Stimulated activated CD4-positive, alpha-beta T cell treated with anti-CD3 and anti-CD28 coated beads, TNF-alpha, amount 100 ng/mL, for 1 hour (primary cell): ENCODE results near the gene ACHE.

Experiments
- DNase-seq, 3 donors: peaks; one replicate each; pipeline ENCODE4 v3.0.0-alpha.2; 2020; ENCODE audit warnings: low read depth in 3 of 3, low spot score in 1 of 3

The ACHE gene

GRCh38 chr7:100886142-100886935 lies 9.3 kb downstream of the ACHE start:
- DNase-seq: no peak

DNA sequence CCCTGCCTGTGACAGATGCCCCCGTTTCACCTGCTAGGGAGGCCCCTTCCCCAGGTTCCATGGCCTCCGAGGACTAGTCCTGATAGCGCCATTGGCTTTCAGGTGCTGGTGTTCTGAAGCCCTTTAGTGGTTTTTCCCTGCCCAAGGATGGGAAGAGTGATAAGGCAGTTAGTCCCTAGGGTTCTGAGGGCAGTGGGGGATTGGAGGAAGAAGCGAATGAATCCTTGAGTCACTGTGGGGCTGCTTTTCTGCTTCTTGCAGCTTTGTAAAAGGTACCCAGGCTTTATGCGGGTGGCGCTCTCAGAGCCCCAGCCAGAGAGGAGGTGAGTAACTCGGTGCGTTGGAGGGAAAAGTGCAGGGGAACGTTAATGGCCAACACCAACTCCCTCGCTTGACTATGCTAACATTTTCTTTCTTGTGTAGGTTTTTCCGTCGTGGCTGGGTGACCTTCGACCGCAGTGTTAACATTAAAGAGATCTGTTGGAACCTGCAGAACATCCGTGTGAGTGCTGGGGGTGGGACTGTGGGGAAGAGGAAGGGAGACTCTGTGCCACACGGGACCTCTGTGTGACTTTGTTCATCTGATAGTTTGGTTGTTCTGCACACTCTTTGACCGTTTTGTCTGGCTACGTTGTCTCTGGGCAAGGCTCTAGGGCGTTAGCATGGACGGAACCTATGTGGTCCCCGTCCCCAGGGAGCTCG lies 10.1 kb downstream of the ACHE start:
- no peak for DNase-seq

DNA sequence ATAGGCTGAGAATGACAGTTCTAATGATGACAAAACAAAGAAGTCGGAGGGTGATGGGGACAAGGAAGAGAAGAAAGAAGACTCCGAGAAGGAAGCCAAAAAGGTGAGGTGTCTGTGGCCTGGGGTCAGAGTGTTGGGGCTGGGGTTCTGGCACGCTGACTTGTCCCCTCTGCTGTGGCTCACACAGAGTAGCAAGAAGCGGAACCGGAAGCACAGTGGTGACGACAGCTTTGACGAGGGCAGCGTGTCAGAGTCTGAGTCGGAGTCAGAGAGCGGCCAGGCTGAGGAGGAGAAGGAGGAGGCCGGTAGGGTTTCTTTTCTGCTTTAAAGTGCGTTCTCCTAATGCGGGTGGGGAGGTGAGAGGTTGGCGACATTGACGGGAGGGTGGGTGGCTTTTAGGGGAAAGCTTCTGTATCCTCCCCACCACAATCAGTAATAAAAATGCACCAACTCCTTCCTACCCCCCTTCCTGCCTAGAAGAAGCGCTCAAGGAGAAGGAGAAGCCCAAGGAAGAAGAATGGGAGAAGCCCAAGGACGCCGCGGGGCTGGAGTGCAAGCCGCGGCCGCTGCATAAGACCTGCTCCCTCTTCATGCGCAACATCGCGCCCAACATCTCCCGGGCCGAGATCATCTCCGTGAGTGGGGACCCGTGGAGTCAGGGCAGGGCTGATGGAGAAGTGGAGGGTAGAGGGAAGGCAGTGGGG lies 10.8 kb downstream of the ACHE start:
- DNase-seq: no peak

DNA sequence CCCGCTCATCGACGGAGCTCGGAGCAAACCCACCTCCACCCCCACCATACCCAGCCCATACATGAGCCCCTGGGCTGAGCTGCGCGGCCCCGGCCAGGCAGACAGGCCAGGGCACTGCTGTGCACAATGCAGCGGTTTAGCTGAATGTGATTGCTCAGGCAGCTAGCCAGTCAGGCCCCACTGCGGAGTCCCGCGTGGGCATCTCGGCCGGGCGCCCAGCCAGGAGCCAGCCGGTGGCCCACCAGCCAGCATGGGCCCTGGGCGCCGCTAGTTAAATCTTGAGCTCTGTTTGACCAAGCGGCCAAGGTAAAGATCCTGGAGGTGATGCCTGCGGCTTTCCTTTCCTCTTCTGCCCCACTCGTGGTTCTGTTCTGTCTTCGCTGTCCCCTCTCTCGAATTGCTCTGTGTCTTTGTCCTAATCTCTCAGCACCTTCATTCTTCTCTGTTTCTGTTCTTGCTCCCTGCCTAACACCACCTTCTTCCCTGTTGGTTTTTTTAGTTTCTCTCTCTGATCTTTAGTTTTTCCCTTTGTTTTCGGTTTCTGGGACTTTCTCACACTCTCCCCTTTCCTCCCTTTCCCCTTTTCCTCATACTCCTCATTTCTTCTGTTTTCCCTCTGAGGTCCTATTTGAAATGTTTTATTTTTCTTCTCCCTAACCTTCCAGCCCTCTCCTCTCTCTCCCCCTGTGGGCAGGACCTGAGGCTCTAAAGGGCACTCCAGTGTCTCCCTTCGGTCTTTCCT lies 12.7 kb downstream of the ACHE start:
- DNase-seq: no peak

DNA sequence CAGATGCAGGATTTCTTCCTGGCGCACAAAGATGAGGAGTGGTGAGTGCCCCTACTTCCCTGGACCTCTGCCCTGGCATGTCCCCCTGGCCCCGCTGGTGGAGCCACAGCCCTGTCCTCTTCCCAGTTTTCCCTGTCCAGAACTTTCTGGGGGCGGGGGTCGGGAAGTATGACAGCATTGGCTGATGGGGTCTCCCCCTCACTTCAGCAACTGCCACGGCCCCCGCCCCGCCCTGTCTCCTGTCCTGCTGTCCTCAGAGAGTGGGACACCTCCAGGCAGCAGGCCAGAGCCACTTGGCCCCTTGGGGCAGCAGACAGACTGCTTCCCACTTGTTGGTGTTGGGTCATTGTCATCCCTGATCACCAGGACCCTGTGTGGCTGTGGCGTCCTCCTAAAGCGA lies 13.5 kb downstream of the ACHE start:
- no peak for DNase-seq

DNA sequence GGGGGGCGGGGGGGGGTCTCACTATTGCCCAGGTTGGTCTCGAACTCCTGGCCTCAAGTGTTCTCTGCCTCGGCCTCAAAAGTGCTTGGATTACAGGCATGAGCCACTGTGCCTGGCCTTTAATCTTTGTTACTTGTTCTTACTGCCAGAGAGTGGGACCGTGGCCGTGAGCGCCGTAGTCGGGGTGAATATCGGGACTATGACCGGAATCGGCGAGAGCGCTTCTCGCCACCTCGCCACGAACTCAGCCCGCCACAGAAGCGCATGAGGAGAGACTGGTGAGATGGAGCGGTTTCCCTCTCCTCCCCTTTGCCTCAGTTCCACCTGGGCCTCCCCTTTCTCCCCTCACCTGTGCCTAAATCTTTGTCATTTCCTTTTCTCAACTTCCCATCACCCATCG lies 14.6 kb downstream of the ACHE start:
- no peak for DNase-seq

DNA sequence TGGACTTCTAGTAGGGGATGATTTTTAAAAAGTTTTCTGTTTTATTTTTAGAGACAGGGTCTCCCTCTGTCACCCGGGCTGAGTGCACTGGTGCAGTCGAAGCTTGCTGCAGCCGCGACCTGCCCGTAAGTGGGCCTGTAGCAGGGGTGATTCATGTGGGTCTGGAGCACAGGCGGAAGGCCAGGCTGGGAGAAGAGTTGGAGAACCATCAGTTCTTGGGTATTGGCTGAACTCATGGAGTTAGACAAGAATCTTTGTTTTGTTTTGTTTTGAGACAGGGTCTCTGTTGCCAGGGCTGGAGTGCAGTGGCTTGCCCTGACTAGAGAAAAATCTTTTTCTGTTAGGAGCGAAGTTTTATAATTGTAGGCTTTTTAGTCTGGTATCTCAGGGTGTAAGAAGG lies 15.0 kb downstream of the ACHE start:
- no peak for DNase-seq

DNA sequence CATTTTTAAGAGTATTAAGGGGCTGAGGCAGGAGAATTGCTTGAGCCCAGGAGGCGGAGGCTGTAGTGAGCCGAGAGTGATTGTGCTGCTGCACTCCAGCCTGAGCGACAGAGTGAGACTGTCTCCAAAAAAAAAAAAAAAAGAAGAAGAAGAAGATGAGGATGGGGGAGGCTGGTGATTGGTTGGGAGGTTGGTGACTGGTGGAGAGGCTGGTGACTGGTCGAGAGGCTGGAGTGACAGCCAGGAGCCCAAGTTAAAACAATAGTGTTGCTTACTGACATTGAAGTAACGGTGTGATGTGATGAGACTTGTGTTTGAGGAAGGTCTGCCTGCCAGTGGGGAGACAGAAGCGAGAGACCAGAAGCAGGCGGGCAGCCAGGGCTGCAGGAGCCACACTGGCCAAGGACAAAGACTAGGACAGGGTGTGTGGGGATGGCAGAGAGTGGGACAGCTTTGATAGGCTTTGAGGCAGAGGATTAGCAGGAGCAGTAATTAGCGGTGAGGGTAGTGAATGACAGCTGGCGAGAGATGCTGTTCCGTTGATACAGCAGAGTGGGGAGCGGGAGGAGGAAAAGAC lies 15.9 kb downstream of the ACHE start:
- no peak for DNase-seq

GRCh38 chr7:100878685-100879084 lies 17.0 kb downstream of the ACHE start:
- no peak for DNase-seq

DNA sequence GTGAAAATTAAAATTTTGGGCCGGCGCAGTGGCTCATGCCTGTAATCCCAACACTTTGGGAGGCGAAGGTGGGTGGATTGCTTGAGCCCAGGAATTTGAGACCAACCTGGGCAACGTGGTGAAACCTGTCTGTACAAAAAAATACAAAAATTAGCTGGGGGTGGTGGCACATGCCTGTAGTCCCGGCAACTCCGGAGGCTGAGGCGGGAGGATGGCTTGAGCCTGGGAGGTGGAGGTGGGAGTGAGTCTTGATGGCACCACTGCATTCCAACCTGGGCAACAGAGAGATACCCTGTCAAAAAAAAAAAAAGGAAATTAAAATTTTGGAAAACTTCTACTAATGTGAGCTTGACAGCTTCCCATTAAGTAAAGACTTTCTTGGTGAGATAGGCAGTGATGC lies 17.7 kb downstream of the ACHE start:
- DNase-seq: no peak

DNA sequence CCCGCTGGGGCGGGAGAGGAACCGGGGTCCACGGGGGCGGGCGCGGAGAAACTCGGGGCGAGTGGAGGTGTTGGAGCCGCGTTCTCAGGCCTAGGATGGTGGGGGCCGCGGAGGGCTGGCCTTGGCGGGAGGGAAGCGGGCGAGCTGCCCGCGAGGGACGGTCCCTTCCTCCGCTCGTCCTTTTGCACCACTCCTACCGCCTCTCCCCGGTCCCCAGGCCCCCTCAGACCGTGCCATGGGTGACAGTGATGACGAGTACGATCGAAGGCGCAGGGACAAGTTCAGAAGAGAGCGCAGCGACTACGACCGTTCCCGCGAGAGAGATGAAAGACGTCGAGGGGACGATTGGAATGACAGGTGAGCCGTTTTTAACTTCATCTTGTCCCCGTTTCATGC lies 20.3 kb downstream of the ACHE start:
- DNase-seq: no peak

- peak; percentile 95 to 97 (median 95) for DNase-seq
Observed at GRCh38 chr7:100874577-100875355, 20.9 kb downstream of the ACHE start, which contains the start of gene SRRT. Gene SRRT, plus strand, starts transcription at chr7:100875103. Its CDS starts 488 bp downstream, at chr7:100875591.

- no peak for DNase-seq
Observed at GRCh38 chr7:100874300-100874576, 21.4 kb downstream of the ACHE start.

- DNase-seq: no peak
Observed at GRCh38 chr7:100873599-100874299, 21.9 kb downstream of the ACHE start.

GRCh38 chr7:100867776-100868485 lies 27.8 kb downstream of the ACHE start:
- no peak for DNase-seq

DNA sequence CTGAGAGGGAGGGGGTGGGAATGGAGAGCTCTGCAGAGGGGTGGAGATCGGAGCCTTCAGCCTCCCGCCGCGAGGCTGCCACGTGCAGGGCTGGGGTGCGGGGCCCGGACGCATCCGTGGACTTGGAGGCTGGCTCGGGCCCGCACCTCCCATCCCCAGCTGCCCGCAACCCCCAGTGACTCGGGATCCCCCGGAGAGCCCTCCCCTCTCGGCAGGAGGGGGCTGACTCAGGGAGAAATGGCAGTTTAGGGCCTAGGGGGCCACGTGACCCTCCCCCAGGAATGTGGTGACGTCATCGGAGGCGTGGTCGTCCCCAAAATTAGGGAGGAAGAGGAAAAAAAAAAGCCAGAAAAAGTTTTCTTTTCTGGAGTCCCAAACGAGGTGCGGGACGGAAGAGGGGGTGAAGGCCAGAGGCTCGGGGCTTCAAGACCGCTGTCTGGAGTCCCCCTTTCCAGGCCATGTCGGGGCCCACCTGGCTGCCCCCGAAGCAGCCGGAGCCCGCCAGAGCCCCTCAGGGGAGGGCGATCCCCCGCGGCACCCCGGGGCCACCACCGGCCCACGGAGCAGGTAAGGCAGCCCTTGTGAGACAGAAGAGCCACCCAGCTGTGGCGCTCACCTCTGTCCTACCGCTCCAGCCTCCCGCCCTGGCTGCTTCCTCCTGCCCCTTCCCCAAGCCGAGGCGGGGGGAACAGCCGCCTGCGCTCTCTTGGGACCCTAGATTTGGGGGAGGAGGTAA lies 28.5 kb downstream of the ACHE start, which contains the start of gene TRIP6:
TSS of gene TRIP6 (plus strand) at position 348 of the 736 bp plus-strand sequence. CDS start at position 459, 111 bp downstream.
- DNase-seq: peak in 1 of 3 donors; percentile 59

DNA sequence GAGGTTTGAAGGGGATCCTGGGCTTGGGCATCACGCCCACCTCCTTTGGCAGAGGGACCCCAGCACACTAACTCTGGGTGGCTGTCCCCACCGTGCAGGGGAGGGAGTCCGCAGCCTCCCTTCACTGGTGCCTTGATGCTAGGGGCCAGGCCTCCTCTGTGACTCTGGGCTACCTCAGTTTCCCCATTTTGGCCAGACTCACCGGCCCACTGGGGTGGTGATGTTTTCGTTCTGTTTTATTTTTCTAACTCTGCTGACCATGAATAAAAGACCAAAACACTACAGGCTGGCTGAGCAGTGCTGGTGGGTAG lies 29.0 kb downstream of the ACHE start:
- no peak for DNase-seq

GRCh38 chr7:100865938-100866728 lies 29.6 kb downstream of the ACHE start:
- DNase-seq: no peak
